SW480 (cell line): Measurements from ENCODE around the gene GAPDH.
"Not testable (repeated sequence)": the region's sequence is repeated elsewhere in the genome, so short reads cannot be mapped to it uniquely, and the experiment has no call there.

Experiments
- DNase-seq: peaks from one replicate; pipeline ENCODE4 v3.0.0-alpha.2; 2016; ENCODE audit warnings: low spot score

GAPDH gene

GRCh38 chr12:6533923-6534694 lies at the start of gene GAPDH:
Gene GAPDH, plus strand, starts transcription at chr12:6534517. Its CDS starts 316 bp downstream, at chr12:6534833.
- DNase-seq, result peak; percentile 100

DNA sequence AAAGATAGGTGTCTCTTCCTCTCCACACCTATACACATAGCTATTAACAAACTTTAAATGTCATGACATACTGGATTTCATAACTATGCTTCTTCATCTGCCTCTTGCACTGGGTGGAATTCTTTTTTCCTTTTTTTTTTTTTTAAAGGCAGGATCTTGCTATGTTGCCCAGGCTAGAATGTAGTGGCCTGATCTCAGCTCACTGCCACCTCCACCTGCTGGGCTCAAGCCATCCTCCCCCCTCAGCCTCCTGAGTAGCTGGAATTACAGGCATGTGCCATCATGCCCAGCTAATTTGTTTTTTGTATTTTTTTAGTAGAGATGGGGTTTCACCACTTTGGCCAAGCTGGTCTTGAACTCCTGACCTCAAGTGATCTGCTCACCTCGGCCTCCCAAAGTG lies 46.1 kb upstream of the GAPDH start:
- no peak for DNase-seq

GRCh38 chr12:6489449-6489848 lies 44.9 kb upstream of the GAPDH start:
- DNase-seq, result no peak

DNA sequence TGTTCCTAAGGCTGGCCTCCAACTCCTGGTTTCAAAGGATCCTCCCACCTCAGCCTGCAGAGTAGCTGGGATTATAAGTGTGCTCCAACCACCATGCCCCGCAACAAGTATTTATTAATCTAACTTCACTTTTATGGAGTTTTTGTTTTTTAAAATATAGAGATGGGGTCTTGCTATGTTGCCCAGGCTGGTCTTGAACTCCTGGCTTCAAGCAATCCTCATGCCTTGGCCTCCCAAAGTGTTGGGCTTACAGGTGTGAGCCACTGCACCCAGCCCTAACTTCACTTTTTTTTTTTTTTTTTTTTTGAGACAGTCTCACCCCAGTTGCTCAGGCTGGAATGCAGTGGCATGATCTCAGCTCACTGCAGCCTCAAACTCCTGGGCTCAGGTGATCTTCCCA lies 43.6 kb upstream of the GAPDH start:
- DNase-seq, result not testable (repeated sequence)

DNA sequence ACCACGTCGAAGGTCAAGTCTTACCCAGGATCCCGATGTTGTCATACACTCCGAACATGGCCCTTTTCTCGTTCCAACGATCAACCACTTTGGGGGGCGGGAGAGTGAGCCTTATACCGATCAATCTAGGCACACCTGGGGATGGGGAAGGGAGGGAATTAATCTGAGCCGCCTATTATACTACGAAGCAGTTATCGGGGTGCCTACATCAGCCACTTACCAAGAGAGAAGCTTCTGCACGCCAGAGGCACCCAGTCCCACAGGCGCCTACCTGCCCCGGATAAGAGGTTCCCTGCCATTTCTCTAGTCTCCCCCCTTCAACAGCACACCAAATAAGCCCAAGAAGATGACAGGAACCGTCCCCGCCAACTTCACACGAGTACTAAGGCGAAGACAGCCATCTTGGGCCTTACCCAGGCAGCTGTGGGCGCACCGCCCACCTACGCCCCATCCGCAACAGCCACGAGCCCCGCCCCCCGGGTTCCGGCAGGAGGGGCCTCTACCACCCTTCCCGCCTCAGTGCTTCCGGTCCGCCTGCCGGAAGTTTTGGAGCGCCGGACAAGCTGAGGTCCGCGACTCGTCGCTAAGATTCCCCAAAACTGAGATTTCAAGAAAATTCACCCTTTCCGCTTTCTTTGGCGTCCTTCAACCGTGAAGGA lies 41.4 kb upstream of the GAPDH start, which contains the start of gene MRPL51:
Gene MRPL51 (minus strand): TSS at position 425 of the 659 bp plus-strand sequence. CDS start 126 bp downstream, at position 299.
- peak; percentile 97 for DNase-seq

DNA sequence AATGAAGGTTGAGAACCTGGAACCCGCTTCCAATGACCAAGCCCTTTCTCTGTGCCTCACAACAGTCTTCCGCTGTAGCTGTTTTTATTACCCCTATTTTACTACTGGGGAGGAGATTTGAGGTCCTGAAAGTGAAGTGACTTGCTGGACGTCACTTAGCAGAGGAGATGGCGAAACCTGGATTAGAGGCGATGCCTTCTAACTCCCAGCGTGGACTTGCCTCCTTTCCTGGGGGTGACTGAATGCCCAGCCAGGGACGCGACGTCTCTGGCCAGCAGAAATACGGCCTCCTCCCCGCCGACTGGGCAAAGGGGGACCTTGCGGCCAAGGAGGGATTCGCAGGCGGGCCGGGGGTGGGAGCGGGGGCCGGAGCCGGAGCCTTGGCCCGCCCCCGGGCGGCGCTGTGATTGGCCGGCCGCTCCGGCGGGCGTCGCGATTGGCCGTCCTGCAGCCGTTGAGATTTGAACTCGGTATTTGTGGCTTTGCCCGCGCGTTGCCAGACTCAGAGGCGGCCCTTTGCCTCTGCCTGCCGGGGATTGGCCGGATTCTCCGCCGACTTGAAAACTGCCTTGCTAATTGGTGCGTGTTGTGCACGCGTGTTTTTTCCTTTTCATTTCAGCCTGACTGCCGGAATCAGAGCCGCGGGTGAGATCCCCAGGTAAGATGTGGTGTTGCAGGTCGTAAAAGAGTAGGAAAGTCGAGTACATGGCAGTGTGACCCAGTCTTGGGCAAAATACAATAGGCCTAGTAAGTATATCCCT lies 40.6 kb upstream of the GAPDH start, which contains the start of gene NCAPD2:
Gene NCAPD2 (plus strand): TSS at position 606 of the 761 bp plus-strand sequence. CDS start 997 bp downstream, outside the sequence.
- DNase-seq, result peak; percentile 99

- peak; percentile 49 for DNase-seq
Measured at GRCh38 chr12:6494258-6494743, 40.0 kb upstream of the GAPDH start.

- DNase-seq, result no peak
Measured at GRCh38 chr12:6494968-6495367, 39.3 kb upstream of the GAPDH start.

- DNase-seq, result not testable (repeated sequence)
Measured at GRCh38 chr12:6497291-6497690, 37.0 kb upstream of the GAPDH start.

- DNase-seq, result no peak
Measured at GRCh38 chr12:6500466-6500865, 33.9 kb upstream of the GAPDH start.

GRCh38 chr12:6507102-6507998 lies 27.0 kb upstream of the GAPDH start:
- no peak for DNase-seq

DNA sequence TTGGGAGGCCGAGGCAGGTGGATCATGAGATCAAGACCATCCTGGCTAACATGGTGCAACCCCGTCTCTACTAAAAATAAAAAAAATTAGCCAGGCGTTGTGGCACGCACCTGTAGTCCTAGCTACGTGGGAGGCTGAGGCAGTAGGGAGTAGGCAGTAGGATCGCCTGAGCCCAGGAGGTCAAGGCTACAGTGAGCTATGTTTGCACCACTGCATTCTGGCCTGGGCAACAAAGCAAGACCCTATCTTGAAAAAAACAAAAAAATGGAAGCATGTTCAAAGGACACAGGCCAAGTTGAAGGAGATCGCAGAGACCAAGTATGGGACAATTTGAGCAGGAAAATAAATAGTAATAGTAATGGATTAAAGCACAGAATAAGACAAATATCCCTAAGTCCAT lies 26.2 kb upstream of the GAPDH start:
- no peak for DNase-seq

GRCh38 chr12:6520186-6520585 lies 14.1 kb upstream of the GAPDH start:
- no peak for DNase-seq

DNA sequence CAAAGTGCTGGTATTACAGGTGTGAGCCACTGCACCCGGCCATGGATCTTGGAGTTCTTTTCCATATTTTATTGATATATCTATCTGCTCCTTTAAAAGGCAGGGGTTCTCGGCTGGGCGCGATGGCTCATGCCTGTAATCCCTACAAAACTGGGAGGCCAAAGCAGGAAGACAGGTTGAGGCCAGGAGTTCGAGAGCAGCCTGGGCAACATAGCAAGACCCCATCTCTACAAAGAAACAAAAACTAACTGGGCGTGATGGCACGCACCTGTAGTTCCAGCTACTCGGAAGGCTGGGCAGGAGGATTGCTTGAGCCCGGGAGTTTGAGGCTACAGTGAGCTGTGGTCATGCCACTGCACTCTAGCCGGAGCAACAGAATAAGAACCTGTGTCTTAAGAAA lies 12.1 kb upstream of the GAPDH start:
- no peak for DNase-seq

DNA sequence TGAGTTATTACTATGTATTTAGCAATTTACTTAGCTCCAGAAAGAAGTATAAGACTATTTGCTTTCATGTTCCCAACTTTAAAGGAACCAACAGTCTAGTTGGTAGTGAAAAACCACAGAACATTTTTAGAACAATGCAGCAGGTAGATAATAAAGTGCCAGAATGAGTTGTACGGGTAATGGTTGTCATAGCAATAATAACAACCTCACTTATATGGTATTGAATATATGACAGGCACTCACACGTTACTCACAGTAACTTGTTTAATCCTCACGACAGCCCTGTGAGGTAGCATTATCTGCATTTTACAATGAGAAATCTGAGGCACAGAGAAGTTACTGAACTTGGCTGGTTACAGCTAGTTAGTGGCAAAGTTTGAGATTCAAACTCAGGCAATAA lies 10.6 kb upstream of the GAPDH start:
- no peak for DNase-seq

GRCh38 chr12:6524648-6525047 lies 9.7 kb upstream of the GAPDH start:
- DNase-seq, result no peak

DNA sequence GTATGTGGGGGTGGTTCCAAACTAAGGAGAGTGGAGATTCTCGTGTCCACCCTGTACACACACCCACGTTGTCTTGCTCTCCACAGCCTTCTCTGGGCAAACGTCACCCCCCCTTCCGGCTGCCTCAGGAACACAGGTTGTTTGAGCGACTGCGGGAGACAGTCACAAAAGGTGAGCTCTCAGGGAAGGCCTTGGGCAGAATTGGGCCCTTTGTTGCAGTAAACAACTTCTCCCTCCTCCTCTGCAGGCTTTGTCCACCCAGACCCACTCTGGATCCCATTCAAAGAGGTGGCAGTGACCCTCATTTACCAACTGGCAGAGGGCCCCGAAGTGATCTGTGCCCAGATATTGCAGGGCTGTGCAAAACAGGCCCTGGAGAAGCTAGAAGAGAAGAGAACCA lies 8.1 kb upstream of the GAPDH start:
- no peak for DNase-seq

DNA sequence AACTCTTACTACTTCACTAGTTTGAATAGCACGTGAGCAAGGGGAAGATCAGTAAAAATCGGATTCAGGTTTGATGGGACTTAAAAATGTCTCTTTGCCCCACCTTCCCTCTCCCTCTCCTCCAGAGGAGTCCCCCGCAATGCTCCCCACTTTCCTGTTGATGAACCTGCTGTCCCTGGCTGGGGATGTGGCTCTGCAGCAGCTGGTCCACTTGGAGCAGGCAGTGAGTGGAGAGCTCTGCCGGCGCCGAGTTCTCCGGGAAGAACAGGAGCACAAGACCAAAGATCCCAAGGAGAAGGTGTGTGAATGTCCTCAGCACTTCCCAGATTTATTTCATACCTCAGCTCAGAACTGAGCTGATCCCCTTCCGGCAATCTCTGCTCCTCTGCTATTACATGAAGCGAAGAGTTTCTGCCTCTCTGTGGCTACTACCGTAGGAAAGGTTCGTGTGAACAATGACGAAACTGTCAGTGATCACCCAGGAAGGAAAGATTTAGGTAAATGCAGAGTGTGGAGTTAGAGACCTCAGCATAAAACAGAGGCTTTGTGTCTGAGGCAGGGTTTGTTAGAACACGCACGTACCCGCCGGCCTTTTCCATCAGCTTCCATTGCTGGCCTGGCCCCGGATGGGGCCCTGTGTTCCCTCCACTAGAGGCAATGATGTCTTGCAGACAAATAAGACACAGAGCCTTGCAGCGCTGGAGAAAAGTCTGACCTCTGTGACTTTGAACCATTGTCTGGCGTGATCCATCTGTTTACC lies 7.4 kb upstream of the GAPDH start:
- no peak for DNase-seq

DNA sequence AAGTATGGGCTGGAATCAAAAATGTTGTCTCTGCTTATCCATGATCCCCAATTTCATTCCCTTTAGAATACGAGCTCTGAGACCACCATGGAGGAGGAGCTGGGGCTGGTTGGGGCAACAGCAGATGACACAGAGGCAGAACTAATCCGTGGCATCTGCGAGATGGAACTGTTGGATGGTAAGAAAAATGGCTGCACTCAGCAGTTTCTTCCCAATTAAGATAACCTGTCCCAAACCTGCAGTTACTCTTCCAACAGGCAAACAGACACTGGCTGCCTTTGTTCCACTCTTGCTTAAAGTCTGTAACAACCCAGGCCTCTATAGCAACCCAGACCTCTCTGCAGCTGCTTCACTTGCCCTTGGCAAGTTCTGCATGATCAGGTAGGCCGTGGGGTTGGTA lies 6.6 kb upstream of the GAPDH start:
- no peak for DNase-seq

DNA sequence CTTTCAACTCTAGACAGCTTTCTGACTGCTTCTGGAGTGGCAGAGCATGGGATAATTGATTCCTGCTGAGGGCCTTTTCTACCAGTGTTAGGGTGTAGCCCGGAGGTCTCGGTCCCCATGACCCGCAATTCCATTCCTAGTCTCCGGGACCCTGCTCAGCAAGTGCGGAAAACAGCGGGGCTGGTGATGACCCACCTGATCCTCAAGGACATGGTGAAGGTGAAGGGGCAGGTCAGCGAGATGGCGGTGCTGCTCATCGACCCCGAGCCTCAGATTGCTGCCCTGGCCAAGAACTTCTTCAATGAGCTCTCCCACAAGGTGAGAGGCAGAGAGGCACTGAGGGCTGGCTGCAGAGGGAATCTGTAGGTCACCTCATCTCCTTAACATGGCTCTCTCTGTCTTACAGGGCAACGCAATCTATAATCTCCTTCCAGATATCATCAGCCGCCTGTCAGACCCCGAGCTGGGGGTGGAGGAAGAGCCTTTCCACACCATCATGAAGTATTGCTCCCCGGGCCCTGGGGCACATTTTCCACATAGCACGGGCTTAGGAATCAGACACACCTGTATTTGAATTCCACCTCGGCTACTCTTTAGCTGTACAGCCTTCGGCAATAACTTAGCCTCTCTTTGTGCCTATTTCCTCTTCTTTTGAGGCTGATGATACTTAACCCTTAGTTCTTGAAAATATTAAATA lies 5.6 kb upstream of the GAPDH start:
- DNase-seq, result no peak
